Testis (tissue), 2 donors: ENCODE measurements around the gene NEURL1.

ENCODE experiments used
- POLR2A ChIP-seq: fragments of 450-650 bp; IDR thresholded peaks from one replicate; pipeline ENCODE4 v1.6.1; 2017; ENCODE audit warnings: antibody characterized with exemption, mild to moderate bottlenecking, moderate library complexity
- TF ChIP-seq, protein P1 (sequence below), 3 experiments: fragments of 450-650 bp in 2 of 3; fragments of 200-600 bp in 1 of 3; sonication (generic) in 1 of 3; IDR thresholded peaks; one replicate each; pipeline ENCODE4 v1.5.1; 2016 to 2019; ENCODE audit warnings: antibody characterized with exemption in 3 of 3, mild to moderate bottlenecking in 2 of 3, moderate library complexity in 1 of 3

- TF ChIP-seq, protein P1, sequence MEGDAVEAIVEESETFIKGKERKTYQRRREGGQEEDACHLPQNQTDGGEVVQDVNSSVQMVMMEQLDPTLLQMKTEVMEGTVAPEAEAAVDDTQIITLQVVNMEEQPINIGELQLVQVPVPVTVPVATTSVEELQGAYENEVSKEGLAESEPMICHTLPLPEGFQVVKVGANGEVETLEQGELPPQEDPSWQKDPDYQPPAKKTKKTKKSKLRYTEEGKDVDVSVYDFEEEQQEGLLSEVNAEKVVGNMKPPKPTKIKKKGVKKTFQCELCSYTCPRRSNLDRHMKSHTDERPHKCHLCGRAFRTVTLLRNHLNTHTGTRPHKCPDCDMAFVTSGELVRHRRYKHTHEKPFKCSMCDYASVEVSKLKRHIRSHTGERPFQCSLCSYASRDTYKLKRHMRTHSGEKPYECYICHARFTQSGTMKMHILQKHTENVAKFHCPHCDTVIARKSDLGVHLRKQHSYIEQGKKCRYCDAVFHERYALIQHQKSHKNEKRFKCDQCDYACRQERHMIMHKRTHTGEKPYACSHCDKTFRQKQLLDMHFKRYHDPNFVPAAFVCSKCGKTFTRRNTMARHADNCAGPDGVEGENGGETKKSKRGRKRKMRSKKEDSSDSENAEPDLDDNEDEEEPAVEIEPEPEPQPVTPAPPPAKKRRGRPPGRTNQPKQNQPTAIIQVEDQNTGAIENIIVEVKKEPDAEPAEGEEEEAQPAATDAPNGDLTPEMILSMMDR (IDR thresholded peaks at IDR 0.05): no peak
- TF ChIP-seq POLR2A: no peak
These were observed 119.2 kb downstream of the NEURL1 start for GRCh38 chr10:103612462-103613365.
